Measurements from ENCODE around the gene MTX1.
"Not testable (repeated sequence)": the region's sequence is repeated elsewhere in the genome, so short reads cannot be mapped to it uniquely, and the experiment has no call there.

The MTX1 gene

GRCh38 chr1:155207806-155208540 is 522 bp upstream of the MTX1 start, which contains the start of gene THBS3:
Gene THBS3 (minus strand): TSS chr1:155207897. CDS start chr1:155207876, 21 bp downstream.
- peak within 1 kb of the TSS; percentile 81 for H3K9ac ChIP-seq (ENCODE audit: low read depth, low read length, poor library complexity, severe bottlenecking)
- peak within 1 kb of the TSS; percentile 91 for H2AFZ ChIP-seq (ENCODE audit: low read length)
- H3K9me2 ChIP-seq (replicated peaks; ENCODE audit: low read depth, low read length) = no peaks in the 10 kb centered on the region
- TF ChIP-seq EZH2phosphoT487 (IDR thresholded peaks at IDR 0.05; ENCODE audit: borderline replicate concordance) = no peak
- no peak for TF ChIP-seq CTCF (conservative IDR thresholded peaks at IDR 0.05; ENCODE audit: low read length)
- H3K36me3 ChIP-seq (ENCODE audit: insufficient read depth, low read length) = no peaks in the 10 kb centered on the region
- peaks cover 16% of the 10 kb centered on the region for H3K79me2 ChIP-seq (ENCODE audit: insufficient read depth, low read length)
- no peaks in the 10 kb centered on the region for H3F3A ChIP-seq (ENCODE audit: low read depth)
- no peaks in the 10 kb centered on the region for H3K9me3 ChIP-seq (ENCODE audit: insufficient read depth, low read depth, low read length)
- no peaks in the 10 kb centered on the region for H3K27me3 ChIP-seq (ENCODE audit: insufficient read depth, low read length, poor library complexity, severe bottlenecking)
- peaks cover 28% of the 10 kb centered on the region for H3K4me1 ChIP-seq (ENCODE audit: insufficient read depth, low read length, poor library complexity, severe bottlenecking)
- peak within 1 kb of the TSS; percentile 91 for H3K4me3 ChIP-seq (ENCODE audit: low read length, poor library complexity, severe bottlenecking)
- H3K4me2 ChIP-seq (ENCODE audit: low read depth, low read length, poor library complexity, severe bottlenecking) = peak within 1 kb of the TSS; percentile 99
- H4K20me1 ChIP-seq (ENCODE audit: insufficient read depth, low read length, poor library complexity, severe bottlenecking) = no peaks in the 10 kb centered on the region

GRCh38 chr1:155209312-155209721 is 822 bp downstream of the MTX1 start:
- peak overlapping the region; percentile 91 for H2AFZ ChIP-seq (ENCODE audit: low read length)
- H3K4me1 ChIP-seq (ENCODE audit: insufficient read depth, low read length, poor library complexity, severe bottlenecking) = peaks cover 28% of the 10 kb centered on the region
- H3F3A ChIP-seq (ENCODE audit: low read depth) = no peaks in the 10 kb centered on the region
- H3K9me3 ChIP-seq (ENCODE audit: insufficient read depth, low read depth, low read length) = no peaks in the 10 kb centered on the region
- peak overlapping the region; percentile 91 for H3K4me3 ChIP-seq (ENCODE audit: low read length, poor library complexity, severe bottlenecking)
- no peak for TF ChIP-seq CTCF (conservative IDR thresholded peaks at IDR 0.05; ENCODE audit: low read length)
- no peak for TF ChIP-seq EZH2phosphoT487 (IDR thresholded peaks at IDR 0.05; ENCODE audit: borderline replicate concordance)
- H4K20me1 ChIP-seq (ENCODE audit: insufficient read depth, low read length, poor library complexity, severe bottlenecking) = no peaks in the 10 kb centered on the region
- peak overlapping the region; percentile 81 for H3K9ac ChIP-seq (ENCODE audit: low read depth, low read length, poor library complexity, severe bottlenecking)
- no peaks in the 10 kb centered on the region for H3K36me3 ChIP-seq (ENCODE audit: insufficient read depth, low read length)
- peaks cover 16% of the 10 kb centered on the region for H3K79me2 ChIP-seq (ENCODE audit: insufficient read depth, low read length)
- H3K9me2 ChIP-seq (replicated peaks; ENCODE audit: low read depth, low read length) = no peaks in the 10 kb centered on the region
- no peaks in the 10 kb centered on the region for H3K27me3 ChIP-seq (ENCODE audit: insufficient read depth, low read length, poor library complexity, severe bottlenecking)
- H3K4me2 ChIP-seq (ENCODE audit: low read depth, low read length, poor library complexity, severe bottlenecking) = peak overlapping the region; percentile 99

- Histone ChIP-seq H2AFZ (ENCODE audit: low read length) (no peak overlapping the region), H3K79me2 (ENCODE audit: insufficient read depth, low read length) (peaks cover 16% of the 10 kb centered on the region), H3K36me3 (ENCODE audit: insufficient read depth, low read length) (no peaks in the 10 kb centered on the region), H3K9ac (ENCODE audit: low read depth, low read length, poor library complexity, severe bottlenecking) (peak overlapping the region; percentile 81), H3K9me2 (replicated peaks; ENCODE audit: low read depth, low read length) (no peaks in the 10 kb centered on the region), H3F3A (ENCODE audit: low read depth) (no peaks in the 10 kb centered on the region), H3K4me2 (ENCODE audit: low read depth, low read length, poor library complexity, severe bottlenecking) (peak overlapping the region; percentile 99), H3K4me1 (ENCODE audit: insufficient read depth, low read length, poor library complexity, severe bottlenecking) (peaks cover 28% of the 10 kb centered on the region), H3K27me3 (ENCODE audit: insufficient read depth, low read length, poor library complexity, severe bottlenecking) (no peaks in the 10 kb centered on the region), H4K20me1 (ENCODE audit: insufficient read depth, low read length, poor library complexity, severe bottlenecking) (no peaks in the 10 kb centered on the region), H3K9me3 (ENCODE audit: insufficient read depth, low read depth, low read length) (no peaks in the 10 kb centered on the region), H3K4me3 (ENCODE audit: low read length, poor library complexity, severe bottlenecking) (peak overlapping the region; percentile 91)
- no peak for TF ChIP-seq EZH2phosphoT487 (IDR thresholded peaks at IDR 0.05; ENCODE audit: borderline replicate concordance)
- no peak for TF ChIP-seq CTCF (conservative IDR thresholded peaks at IDR 0.05; ENCODE audit: low read length)
Measured at GRCh38 chr1:155210314-155211104, 2.0 kb downstream of the MTX1 start.

- not testable (repeated sequence) for H3K4me2 ChIP-seq (ENCODE audit: low read depth, low read length, poor library complexity, severe bottlenecking); H3K9me2 ChIP-seq (replicated peaks; ENCODE audit: low read depth, low read length); H3F3A ChIP-seq (ENCODE audit: low read depth); H3K9me3 ChIP-seq (ENCODE audit: insufficient read depth, low read depth, low read length); H2AFZ ChIP-seq (ENCODE audit: low read length); H3K4me3 ChIP-seq (ENCODE audit: low read length, poor library complexity, severe bottlenecking); H4K20me1 ChIP-seq (ENCODE audit: insufficient read depth, low read length, poor library complexity, severe bottlenecking); H3K36me3 ChIP-seq (ENCODE audit: insufficient read depth, low read length); H3K9ac ChIP-seq (ENCODE audit: low read depth, low read length, poor library complexity, severe bottlenecking); H3K27me3 ChIP-seq (ENCODE audit: insufficient read depth, low read length, poor library complexity, severe bottlenecking)
- peaks cover 28% of the 10 kb centered on the region for H3K4me1 ChIP-seq (ENCODE audit: insufficient read depth, low read length, poor library complexity, severe bottlenecking)
- H3K79me2 ChIP-seq (ENCODE audit: insufficient read depth, low read length) = peaks cover 16% of the 10 kb centered on the region
Measured at GRCh38 chr1:155211381-155212050, 3.0 kb downstream of the MTX1 start.
